SJSA1 (cell line): ENCODE measurements around the gene SYT10. TPM values are rescaled to one million over a fixed set of nuclear protein-coding genes. Genes with fewer than 3 reads are reported as not detected.
A peak's percentile ranks its signal among the peaks of the same experiment; 100 is the strongest.

Source experiments
- DNase-seq, 2 experiments: peaks; one replicate each; pipeline ENCODE4 v3.0.0-alpha.2; 2015 to 2020; ENCODE audit warnings: low spot score in 2 of 2, low read depth in 1 of 2
- H3K27ac ChIP-seq: fragments of 250-450 bp; sonication (Bioruptor Pico); 2 replicates; pipeline ENCODE4 v1.5.1; 2020; ENCODE audit warnings: mild to moderate bottlenecking, moderate library complexity
- H3K27me3 ChIP-seq: fragments of 250-450 bp; sonication (Bioruptor Pico); replicated peaks from 2 replicates; pipeline ENCODE4 v1.5.1; 2020; ENCODE audit warnings: mild to moderate bottlenecking, moderate library complexity
- H3K36me3 ChIP-seq: fragments of 250-450 bp; sonication (Bioruptor Pico); 2 replicates; pipeline ENCODE4 v1.5.1; 2020; ENCODE audit warnings: mild to moderate bottlenecking
- H3K4me1 ChIP-seq: fragments of 250-450 bp; sonication (Bioruptor Pico); replicated peaks from 2 replicates; pipeline ENCODE4 v1.6.1; 2021; ENCODE audit warnings: mild to moderate bottlenecking
- H3K4me3 ChIP-seq: fragments of 250-450 bp; sonication (Bioruptor Pico); 2 replicates; pipeline ENCODE4 v1.5.1; 2020; ENCODE audit warnings: mild to moderate bottlenecking
- H3K9me3 ChIP-seq: fragments of 250-450 bp; sonication (Bioruptor Pico); replicated peaks from 2 replicates; pipeline ENCODE4 v1.5.1; 2020; ENCODE audit warnings: mild to moderate bottlenecking
- total RNA-seq: library from RNA; depleted of rRNA; stranded (reverse); fragments of >200 nt; shearing (Covaris generic); gene quantifications from 2 replicates; pipeline ENCODE4 v1.2.3, GENCODE V29; 2014; rRNA removed

SYT10 gene, protein sequence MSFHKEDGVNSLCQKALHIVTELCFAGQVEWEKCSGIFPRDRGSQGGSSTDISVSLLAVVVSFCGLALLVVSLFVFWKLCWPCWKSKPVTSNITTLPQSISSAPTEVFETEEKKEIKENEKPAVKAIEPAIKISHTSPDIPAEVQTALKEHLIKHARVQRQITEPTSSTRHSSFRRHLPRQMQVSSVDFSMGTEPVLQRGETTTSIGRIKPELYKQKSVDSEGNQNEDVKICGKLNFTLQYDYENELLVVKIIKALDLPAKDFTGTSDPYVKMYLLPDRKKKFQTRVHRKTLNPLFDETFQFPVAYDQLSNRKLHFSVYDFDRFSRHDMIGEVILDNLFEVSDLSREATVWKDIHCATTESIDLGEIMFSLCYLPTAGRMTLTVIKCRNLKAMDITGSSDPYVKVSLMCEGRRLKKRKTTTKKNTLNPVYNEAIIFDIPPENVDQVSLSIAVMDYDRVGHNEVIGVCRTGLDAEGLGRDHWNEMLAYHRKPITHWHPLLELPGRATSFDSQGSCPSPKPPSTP
- total RNA-seq, result not detected in 2 replicates

- Histone ChIP-seq H3K27ac (no peak within 1 kb of the TSS), H3K4me1 (peaks cover 6% of the 10 kb centered on the region; the same call in 1 of the 2 replicates), H3K36me3 (no peaks in the 10 kb centered on the region), H3K9me3 (no peaks in the 10 kb centered on the region), H3K27me3 (peaks cover 23% of the 10 kb centered on the region), H3K4me3 (peak within 1 kb of the TSS; percentile 29)
- no peak for DNase-seq
Observed at GRCh38 chr12:33439587-33440011, at the start of gene SYT10. Gene SYT10 (minus strand): TSS chr12:33439819. CDS start chr12:33439522, 297 bp downstream.

- no peaks in the 10 kb centered on the region for H3K4me1 ChIP-seq
- no peaks in the 10 kb centered on the region for H3K36me3 ChIP-seq
- H3K9me3 ChIP-seq, result no peaks in the 10 kb centered on the region
- no peak overlapping the region for H3K4me3 ChIP-seq
- DNase-seq, result no peak
- H3K27ac ChIP-seq, result no peak overlapping the region
- H3K27me3 ChIP-seq, result no peaks in the 10 kb centered on the region
Observed at GRCh38 chr12:33488036-33488435, 48.4 kb upstream of the SYT10 start.

DNA sequence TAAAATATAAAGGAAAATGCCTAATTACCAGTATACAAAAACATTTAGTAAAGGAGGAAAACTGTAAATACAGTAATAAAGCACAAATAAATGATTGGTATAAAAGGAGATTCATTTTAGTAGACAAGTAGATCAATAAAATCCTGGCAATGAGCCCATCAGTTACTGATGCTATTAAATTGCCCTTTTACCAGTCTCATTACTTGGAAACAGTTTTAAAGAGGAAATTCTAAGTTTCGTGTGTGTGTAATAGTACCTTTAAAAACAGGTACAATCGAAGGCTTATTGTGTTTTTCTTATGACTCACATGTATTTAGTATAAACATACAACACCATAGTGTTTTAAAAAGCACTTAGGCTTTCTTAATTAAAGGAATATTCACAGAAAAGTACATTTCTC is 46.4 kb upstream of the SYT10 start:
- DNase-seq, result no peak
- no peak overlapping the region for H3K27ac ChIP-seq
- no peaks in the 10 kb centered on the region for H3K36me3 ChIP-seq
- H3K27me3 ChIP-seq, result no peaks in the 10 kb centered on the region
- H3K9me3 ChIP-seq, result no peaks in the 10 kb centered on the region
- H3K4me1 ChIP-seq, result no peaks in the 10 kb centered on the region
- no peak overlapping the region for H3K4me3 ChIP-seq

GRCh38 chr12:33484161-33484560 is 44.5 kb upstream of the SYT10 start:
- Histone ChIP-seq H3K4me3 (no peak overlapping the region), H3K27ac (no peak overlapping the region), H3K9me3 (no peaks in the 10 kb centered on the region), H3K36me3 (no peaks in the 10 kb centered on the region), H3K27me3 (no peaks in the 10 kb centered on the region), H3K4me1 (no peaks in the 10 kb centered on the region)
- no peak for DNase-seq

DNA sequence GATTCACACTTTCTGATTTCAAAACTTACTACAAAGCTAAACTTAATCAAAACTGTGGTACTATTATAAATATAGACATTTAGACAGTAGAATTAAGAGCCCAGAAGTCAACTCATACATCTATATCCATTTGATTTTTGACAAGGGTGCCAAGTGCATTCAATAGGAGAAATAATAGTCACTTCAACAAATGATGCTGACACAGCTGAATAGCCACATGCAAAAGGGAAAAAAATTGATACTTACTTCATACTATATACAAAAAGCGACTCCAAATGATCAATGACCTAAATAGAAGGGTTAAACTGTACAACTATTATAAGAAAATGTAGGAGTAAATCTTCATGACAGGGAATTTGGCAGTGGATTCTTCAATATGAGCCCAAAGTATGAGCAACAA is 40.7 kb upstream of the SYT10 start:
- Histone ChIP-seq H3K4me1 (no peaks in the 10 kb centered on the region), H3K9me3 (no peaks in the 10 kb centered on the region), H3K27ac (no peak overlapping the region), H3K36me3 (no peaks in the 10 kb centered on the region), H3K4me3 (no peak overlapping the region), H3K27me3 (no peaks in the 10 kb centered on the region)
- DNase-seq, result no peak

DNA sequence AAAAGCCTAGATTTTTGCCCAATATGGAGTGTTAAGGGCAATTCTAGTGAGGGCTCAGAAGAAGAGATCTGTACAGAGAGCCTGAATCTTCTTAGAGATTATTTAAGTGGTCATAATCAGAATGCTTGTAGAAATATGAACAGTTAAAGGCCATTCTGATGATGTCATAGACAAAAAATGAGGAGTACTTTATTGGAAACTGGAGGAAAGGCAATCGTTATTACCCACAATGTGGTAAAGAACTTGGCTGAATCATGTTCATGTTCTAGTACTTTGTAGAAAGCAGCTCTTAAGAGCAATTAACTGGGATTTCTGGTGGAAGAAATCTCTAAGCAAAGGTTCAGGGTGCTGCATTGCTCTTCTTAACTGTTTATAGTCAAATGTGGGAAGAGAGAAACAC is 36.4 kb upstream of the SYT10 start:
- H3K9me3 ChIP-seq, result no peaks in the 10 kb centered on the region
- H3K27ac ChIP-seq, result no peak overlapping the region
- DNase-seq, result no peak
- H3K4me3 ChIP-seq, result no peak overlapping the region
- no peaks in the 10 kb centered on the region for H3K36me3 ChIP-seq
- H3K4me1 ChIP-seq, result no peaks in the 10 kb centered on the region
- no peaks in the 10 kb centered on the region for H3K27me3 ChIP-seq

DNA sequence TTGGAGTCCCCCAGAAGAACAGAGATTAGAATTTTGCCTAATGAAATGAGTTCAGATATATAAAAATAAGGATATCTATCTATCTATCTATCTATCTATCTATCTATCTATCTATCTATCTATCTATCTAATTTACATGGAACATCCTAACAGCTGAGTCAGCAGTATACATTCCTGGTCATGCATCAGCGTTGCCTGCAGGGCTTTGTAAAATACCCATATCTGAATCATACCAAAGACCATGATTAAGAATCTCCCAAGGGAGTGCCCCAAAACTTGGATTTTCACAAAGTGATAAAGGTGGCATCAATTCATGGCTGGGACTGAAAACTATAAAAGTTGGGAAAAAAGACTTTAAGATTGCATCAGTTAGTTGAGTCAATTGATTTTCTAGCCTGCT is 32.7 kb upstream of the SYT10 start:
- H3K4me1 ChIP-seq, result no peaks in the 10 kb centered on the region
- DNase-seq, result no peak
- no peaks in the 10 kb centered on the region for H3K9me3 ChIP-seq
- H3K36me3 ChIP-seq, result no peaks in the 10 kb centered on the region
- H3K4me3 ChIP-seq, result no peak overlapping the region
- no peak overlapping the region for H3K27ac ChIP-seq
- H3K27me3 ChIP-seq, result no peaks in the 10 kb centered on the region

DNA sequence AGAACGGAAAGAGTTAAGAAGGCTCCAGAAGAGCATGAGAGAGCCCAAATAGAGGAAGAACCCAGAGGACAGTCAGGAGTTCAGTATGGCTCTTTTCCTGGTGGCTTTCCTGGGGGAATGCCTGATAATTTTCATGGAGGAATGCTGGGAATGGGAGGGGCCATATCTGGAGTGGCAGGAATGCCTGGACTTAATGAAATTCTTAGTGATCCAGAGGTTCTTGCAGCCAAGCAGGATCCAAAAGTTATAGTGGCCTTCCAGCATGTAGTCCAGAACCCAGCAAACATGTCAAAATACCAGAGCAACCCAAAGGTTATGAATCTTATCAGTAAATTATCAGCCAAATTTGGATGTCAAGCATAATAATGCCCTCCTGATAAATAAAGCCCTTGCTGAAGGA is 15.5 kb upstream of the SYT10 start:
- H3K4me1 ChIP-seq, result no peaks in the 10 kb centered on the region
- H3K4me3 ChIP-seq, result no peak overlapping the region
- no peaks in the 10 kb centered on the region for H3K9me3 ChIP-seq
- no peak overlapping the region for H3K27ac ChIP-seq
- no peak for DNase-seq
- no peaks in the 10 kb centered on the region for H3K27me3 ChIP-seq
- H3K36me3 ChIP-seq, result no peaks in the 10 kb centered on the region

DNA sequence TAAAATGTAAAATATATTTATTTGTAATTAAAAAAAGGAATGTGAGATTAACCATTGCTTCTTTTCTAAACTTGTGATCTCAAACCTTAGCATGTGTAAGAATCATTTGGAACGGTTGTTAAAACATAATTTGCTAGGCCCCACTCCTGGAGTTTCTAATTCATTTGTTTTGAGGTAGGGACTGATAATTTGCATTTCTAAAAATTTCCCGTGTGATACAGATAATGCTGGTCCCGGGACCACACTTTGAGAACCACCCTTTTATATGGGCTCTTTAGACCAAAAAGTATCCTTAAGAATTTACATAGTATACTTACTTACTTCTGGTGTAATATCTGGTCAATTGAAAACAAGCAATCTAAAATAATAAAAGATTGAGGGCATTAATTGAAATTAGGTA is 10.9 kb upstream of the SYT10 start:
- Histone ChIP-seq H3K27ac (no peak overlapping the region), H3K4me3 (no peak overlapping the region)
- DNase-seq, result no peak

DNA sequence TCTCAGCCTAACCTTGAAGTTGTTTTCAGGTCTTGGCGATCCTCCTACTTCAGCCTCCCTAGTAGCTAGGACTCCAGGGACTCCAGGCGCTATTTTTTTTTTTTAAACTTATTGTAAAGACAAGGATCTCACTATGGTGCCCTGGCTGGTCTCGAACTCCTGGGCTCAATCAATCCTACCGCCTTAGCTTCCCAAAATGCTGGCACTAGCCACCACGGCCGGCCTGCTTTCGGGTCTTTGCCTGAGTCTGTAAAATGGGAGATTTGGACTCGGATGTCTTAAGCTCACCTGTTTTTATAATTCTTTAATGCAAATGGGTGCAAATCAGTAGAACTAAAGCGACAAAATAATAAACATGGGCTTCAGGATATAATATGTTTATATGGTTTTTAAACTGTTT is 858 bp upstream of the SYT10 start:
- Histone ChIP-seq H3K9me3 (no peaks in the 10 kb centered on the region), H3K27me3 (peaks cover 23% of the 10 kb centered on the region), H3K4me3 (no peak overlapping the region), H3K36me3 (no peaks in the 10 kb centered on the region), H3K4me1 (peaks cover 6% of the 10 kb centered on the region; the same call in 1 of the 2 replicates), H3K27ac (no peak overlapping the region)
- no peak for DNase-seq

More for the DNA sequence above, 10.9 kb upstream of the SYT10 start:
- Histone ChIP-seq H3K27me3 (no peaks in the 10 kb centered on the region), H3K9me3 (no peaks in the 10 kb centered on the region), H3K36me3 (no peaks in the 10 kb centered on the region), H3K4me1 (no peaks in the 10 kb centered on the region)

DNA sequence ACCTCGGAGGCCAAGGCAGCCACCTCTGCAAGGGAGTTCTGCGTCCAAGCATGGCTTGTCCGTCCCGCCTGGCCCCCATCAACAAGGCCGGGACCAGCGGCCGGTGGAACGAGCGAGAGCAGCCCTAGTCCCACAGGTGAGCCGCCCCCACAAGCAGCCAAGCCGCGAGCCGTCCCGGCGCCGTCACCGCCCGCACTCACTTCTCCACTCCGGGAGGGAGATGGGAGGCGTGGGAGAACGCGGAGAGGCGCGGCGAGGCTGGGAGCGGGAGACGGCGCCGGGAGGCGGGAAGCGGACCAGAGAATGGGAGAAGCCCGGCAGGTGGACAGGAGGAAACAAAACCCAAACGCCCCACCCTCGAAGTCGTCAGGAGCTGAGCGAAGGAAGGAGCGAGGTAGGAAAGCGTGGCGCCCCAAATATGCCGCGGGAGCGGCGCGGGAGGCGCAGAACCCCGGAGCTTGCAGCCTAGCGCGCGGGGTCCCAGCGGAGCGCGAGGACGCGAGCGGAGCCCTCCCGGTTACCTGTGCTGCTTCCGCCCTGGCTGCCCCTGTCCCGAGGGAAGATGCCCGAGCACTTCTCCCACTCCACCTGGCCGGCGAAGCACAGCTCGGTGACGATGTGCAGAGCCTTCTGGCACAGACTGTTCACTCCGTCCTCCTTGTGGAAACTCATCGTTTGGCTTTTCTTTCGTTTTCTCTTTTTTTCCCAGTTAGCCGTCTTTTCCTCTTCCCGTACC is 600 bp downstream of the SYT10 start:
- H3K27me3 ChIP-seq, result peaks cover 23% of the 10 kb centered on the region
- H3K36me3 ChIP-seq, result no peaks in the 10 kb centered on the region
- no peak overlapping the region for H3K27ac ChIP-seq
- DNase-seq, result no peak
- H3K9me3 ChIP-seq, result no peaks in the 10 kb centered on the region
- H3K4me3 ChIP-seq, result peak overlapping the region; percentile 29
- H3K4me1 ChIP-seq, result peaks cover 6% of the 10 kb centered on the region; the same call in 1 of the 2 replicates

GRCh38 chr12:33438025-33438772 is 1.4 kb downstream of the SYT10 start:
- Histone ChIP-seq H3K4me1 (peaks cover 6% of the 10 kb centered on the region; the same call in 1 of the 2 replicates), H3K4me3 (no peak overlapping the region), H3K36me3 (no peaks in the 10 kb centered on the region), H3K27ac (no peak overlapping the region), H3K27me3 (peaks cover 23% of the 10 kb centered on the region), H3K9me3 (no peaks in the 10 kb centered on the region)
- no peak for DNase-seq

DNA sequence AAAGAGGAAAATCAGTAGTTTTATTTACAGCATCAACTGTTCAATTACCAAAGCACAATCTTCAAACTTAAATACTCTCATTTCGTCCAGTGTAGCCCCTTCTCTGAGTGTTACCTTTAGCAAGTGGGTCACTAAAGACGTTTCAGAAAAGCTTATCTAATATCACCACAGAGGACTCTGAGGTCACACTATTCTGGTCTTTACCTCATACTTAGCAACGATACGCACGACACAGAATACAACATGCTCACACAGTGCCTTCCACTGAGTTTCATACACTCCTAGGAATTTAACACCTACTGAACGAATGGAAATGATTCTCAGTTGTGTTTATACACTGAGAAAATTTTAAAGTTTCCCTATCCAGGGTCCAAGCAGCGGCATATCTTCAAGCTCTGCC is 2.0 kb downstream of the SYT10 start:
- no peak for DNase-seq
- Histone ChIP-seq H3K27me3 (peaks cover 23% of the 10 kb centered on the region), H3K36me3 (no peaks in the 10 kb centered on the region), H3K9me3 (no peaks in the 10 kb centered on the region), H3K4me3 (no peak overlapping the region), H3K4me1 (peaks cover 6% of the 10 kb centered on the region; the same call in 1 of the 2 replicates), H3K27ac (no peak overlapping the region)
